ENCODE results near the gene EML1. TPM values are rescaled to one million over a fixed set of nuclear protein-coding genes. Genes with fewer than 3 reads are reported as not detected.

The EML1 gene
- total and polyA plus RNA-seq, 2 of the 13 experiments (the other 11 are each of a cell fraction or from before 2014, with no cell fraction given), result 0.59 to 1.7 TPM

GRCh38 chr14:99779751-99780150 lies 13.5 kb upstream of the EML1 start:
- intact Hi-C loops (cut with micrococcal nuclease; ENCODE audit: unreplicated experiment), result no loop called here
- no peaks in the 10 kb centered on the region for H3K79me2 ChIP-seq (ENCODE audit: insufficient read depth, low read length)
- no peaks in the 10 kb centered on the region for H3K9me3 ChIP-seq (ENCODE audit: low read length)
- no peak overlapping the region for H3K4me3 ChIP-seq (replicated peaks in 1 of 3; ENCODE audit: insufficient read depth in 1 of 3, low read depth in 2 of 3, low read length in 3 of 3)
- no peak overlapping the region for H3K9ac ChIP-seq (ENCODE audit: insufficient read depth, low read depth, low read length)
- WGBS (ENCODE audit: low lambda C conversion rate), result 13% methylated on average over 1 of the region's 1 CpG
- CTCF ChIA-PET (ENCODE audit: low intra/inter-chr PET ratio, low total read pairs), result no interaction called here
- DNase-seq (ENCODE audit: low spot score), result no peak
- no TSS peak for BruUV-seq (replicated peaks)
- H3K4me2 ChIP-seq (ENCODE audit: low read depth, low read length), result no peak overlapping the region
- no peak for ATAC-seq
- H3K4me1 ChIP-seq (ENCODE audit: insufficient read depth, low read length), result peaks cover 15% of the 10 kb centered on the region
- no peak for FAIRE-seq
- no peak overlapping the region for H2AFZ ChIP-seq (ENCODE audit: low read length)
- peaks cover 2 to 25% of the 10 kb centered on the region in 2 experiments; a peak in 4 of 5 replicates for H3K27me3 ChIP-seq (ENCODE audit: control insufficient read depth in 1 of 2, insufficient read depth in 2 of 2, low read length in 2 of 2)
- in situ Hi-C loops (cut with HindIII; ENCODE audit: extremely low pct_ligation_motif_present, low pct_unique_long_range_greater_than_20kb), result no loop called here
- TF ChIP-seq EHMT2 (IDR thresholded peaks at IDR 0.05; ENCODE audit: borderline replicate concordance, low read depth, low read length) (no peak), DMTF1 (CRISPR knock-in tag; IDR thresholded peaks at IDR 0.05) (no peak), EZH2 (conservative IDR thresholded peaks at IDR 0.05; ENCODE audit: low read depth, low read length) (no peak), ZNF136 (CRISPR knock-in tag; IDR thresholded peaks at IDR 0.05; ENCODE audit: low read depth) (no peak), PCBP1 (IDR thresholded peaks at IDR 0.05; ENCODE audit: borderline replicate concordance, low read depth, low read length) (no peak), THAP8 (CRISPR knock-in tag; IDR thresholded peaks at IDR 0.05; ENCODE audit: borderline replicate concordance) (no peak)
- no peaks in the 10 kb centered on the region for H3K36me3 ChIP-seq (replicated peaks in 1 of 2; ENCODE audit: control insufficient read depth in 1 of 2, insufficient read depth in 2 of 2, low read length in 2 of 2)
- POLR2A ChIA-PET, result no interaction called here
- no peak overlapping the region for H3K27ac ChIP-seq (ENCODE audit: extremely low read length, insufficient read depth, low read length)
- no peaks in the 10 kb centered on the region for H4K20me1 ChIP-seq (ENCODE audit: insufficient read depth, low read length)
